Mucosa of descending colon (tissue), 3 donors: ENCODE measurements around the gene HIC1. TPM values are rescaled to one million over a fixed set of nuclear protein-coding genes. Genes with fewer than 3 reads are reported as not detected.
A peak's percentile ranks its signal among the peaks of the same experiment; 100 is the strongest.

Experiments used
- ATAC-seq: fragments of 200-7000 bp; cut with Tn5 transposase; one replicate; pipeline ENCODE4 v1.9.1; 2020; ENCODE audit warnings: mild to moderate bottlenecking, moderate library complexity
- DNase-seq, 3 donors: peaks; one replicate each; pipeline ENCODE4 v3.0.0-alpha.2; 2020
- H3K36me3 ChIP-seq: fragments of 200-600 bp; one replicate; pipeline ENCODE4 v1.8.0; 2021; ENCODE audit warnings: low read depth, mild to moderate bottlenecking
- H3K4me1 ChIP-seq: fragments of 200-600 bp; one replicate; pipeline ENCODE4 v1.8.0; 2021; ENCODE audit warnings: low read depth, mild to moderate bottlenecking
- H3K4me3 ChIP-seq: fragments of 200-600 bp; one replicate; pipeline ENCODE4 v1.8.0; 2021; ENCODE audit warnings: mild to moderate bottlenecking
- H3K9me3 ChIP-seq: fragments of 200-600 bp; one replicate; pipeline ENCODE4 v1.8.0; 2021; ENCODE audit warnings: mild to moderate bottlenecking
- CTCF ChIP-seq: fragments of 200-600 bp; IDR thresholded peaks from one replicate; pipeline ENCODE4 v1.8.0; 2022; ENCODE audit warnings: antibody characterized with exemption, mild to moderate bottlenecking
- intact Hi-C, 2 donors: fragments of 100-400 bp; cut with DNase I in 1 of 2; cut with micrococcal nuclease in 1 of 2; formaldehyde crosslinking; loops; one replicate each; pipeline versions ENCODE4 v1.11.0 to v1.11.1; 2022; cut with DNase I, micrococcal nuclease
- total RNA-seq, 3 donors: library from RNA; stranded (reverse); fragmentation: NEBNext Ultra II Directional in 2 of 3; extraction: Animal tissue kit (Norgen Biotek cat#: 25700) in 2 of 3; gene quantifications; one replicate each; pipeline versions ENCODE4 v1.2.1 to v1.2.4, GENCODE V29; 2021 to 2023
- donor health status: DM: no; HTN: no; CAD: no; lungs with moderate emphysema.
- donor health status: DM: no; HTN: no; CAD: no.
- donor health status: DM: no; HTN: yes; CAD: no.

HIC1 gene
- total RNA-seq, 3 donors from 2014 or later = 6.0 to 28.9 (median 13.5) TPM

DNA sequence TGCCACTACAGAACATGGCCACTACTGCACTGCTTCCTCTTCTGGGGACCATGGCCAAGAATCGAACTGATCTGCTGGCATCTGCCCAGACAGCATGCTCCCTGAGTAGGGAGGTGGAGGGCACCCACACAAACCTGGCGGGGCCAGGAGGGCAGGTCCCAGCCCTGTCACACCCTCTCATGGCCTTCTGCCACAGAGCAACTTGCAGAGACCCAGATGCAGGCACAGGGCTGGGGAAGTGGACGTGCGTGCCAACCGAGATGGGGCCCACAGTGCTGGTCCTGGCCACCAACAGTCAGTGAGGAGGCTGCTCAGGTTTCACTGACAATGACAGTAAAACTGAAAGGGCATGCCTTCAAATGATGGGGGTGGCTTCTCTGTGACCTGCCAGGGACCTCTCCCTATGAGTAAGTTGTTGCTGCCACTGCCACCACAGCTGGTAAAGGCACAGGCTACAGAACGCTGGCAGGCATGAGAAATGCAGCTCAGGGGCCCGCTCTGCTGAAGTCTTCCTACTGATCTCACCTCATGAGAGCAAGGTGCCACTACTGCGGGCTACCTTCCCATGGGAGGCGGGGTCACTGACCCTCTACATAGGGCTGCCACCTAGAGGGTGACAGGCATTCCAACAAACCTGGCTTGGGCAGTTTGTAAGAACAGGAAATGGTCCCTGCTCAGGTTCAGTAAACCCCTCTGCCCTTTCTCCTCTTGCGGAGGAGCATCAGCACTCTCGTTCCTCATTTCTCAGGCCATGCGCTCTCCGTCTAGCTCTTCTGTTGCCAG lies 15.5 kb downstream of the HIC1 start:
- ATAC-seq = peak; percentile 7
- DNase-seq = no peak
- intact Hi-C loops = no loop called here
- Histone ChIP-seq H3K4me1 (peaks cover 7% of the 10 kb centered on the region), H3K36me3 (no peaks in the 10 kb centered on the region), H3K9me3 (no peaks in the 10 kb centered on the region), H3K4me3 (no peak overlapping the region)
- no peak for TF ChIP-seq CTCF

DNA sequence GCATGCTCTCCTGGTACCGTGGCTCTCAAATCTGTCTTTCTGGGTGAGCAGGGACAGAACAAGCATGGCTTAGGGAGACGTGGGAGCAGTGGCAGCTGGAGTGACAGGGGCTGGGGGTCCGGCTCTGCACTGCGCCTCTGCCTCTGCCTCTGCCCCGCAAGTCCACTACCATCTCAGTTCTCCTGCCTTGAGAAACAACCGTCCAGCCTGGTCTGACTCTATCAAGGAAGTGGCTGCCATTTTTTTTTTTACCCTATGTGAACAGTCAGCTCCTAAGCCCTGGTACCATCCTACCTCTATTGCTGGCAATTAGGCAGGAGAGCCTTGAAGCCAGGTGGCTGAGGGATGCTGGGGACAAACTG lies 16.1 kb downstream of the HIC1 start:
- H3K9me3 ChIP-seq = no peaks in the 10 kb centered on the region
- DNase-seq = no peak
- H3K36me3 ChIP-seq = no peaks in the 10 kb centered on the region
- H3K4me3 ChIP-seq = no peak overlapping the region
- ATAC-seq = no peak
- no peak for TF ChIP-seq CTCF
- intact Hi-C loops = no loop called here
- peaks cover 8% of the 10 kb centered on the region for H3K4me1 ChIP-seq

GRCh38 chr17:2071455-2072281 lies 16.8 kb downstream of the HIC1 start:
- intact Hi-C loops = no loop called here
- DNase-seq = no peak
- Histone ChIP-seq H3K36me3 (no peaks in the 10 kb centered on the region), H3K9me3 (no peaks in the 10 kb centered on the region), H3K4me1 (peaks cover 8% of the 10 kb centered on the region), H3K4me3 (no peak overlapping the region)
- ATAC-seq = peak; percentile 36
- no peak for TF ChIP-seq CTCF

- ATAC-seq = no peak
- TF ChIP-seq CTCF = no peak
- Histone ChIP-seq H3K4me3 (no peak overlapping the region), H3K9me3 (no peaks in the 10 kb centered on the region), H3K4me1 (peaks cover 5% of the 10 kb centered on the region), H3K36me3 (no peaks in the 10 kb centered on the region)
- intact Hi-C loops = no loop called here
- DNase-seq = no peak
These were observed 20.0 kb downstream of the HIC1 start for GRCh38 chr17:2074919-2075318.

DNA sequence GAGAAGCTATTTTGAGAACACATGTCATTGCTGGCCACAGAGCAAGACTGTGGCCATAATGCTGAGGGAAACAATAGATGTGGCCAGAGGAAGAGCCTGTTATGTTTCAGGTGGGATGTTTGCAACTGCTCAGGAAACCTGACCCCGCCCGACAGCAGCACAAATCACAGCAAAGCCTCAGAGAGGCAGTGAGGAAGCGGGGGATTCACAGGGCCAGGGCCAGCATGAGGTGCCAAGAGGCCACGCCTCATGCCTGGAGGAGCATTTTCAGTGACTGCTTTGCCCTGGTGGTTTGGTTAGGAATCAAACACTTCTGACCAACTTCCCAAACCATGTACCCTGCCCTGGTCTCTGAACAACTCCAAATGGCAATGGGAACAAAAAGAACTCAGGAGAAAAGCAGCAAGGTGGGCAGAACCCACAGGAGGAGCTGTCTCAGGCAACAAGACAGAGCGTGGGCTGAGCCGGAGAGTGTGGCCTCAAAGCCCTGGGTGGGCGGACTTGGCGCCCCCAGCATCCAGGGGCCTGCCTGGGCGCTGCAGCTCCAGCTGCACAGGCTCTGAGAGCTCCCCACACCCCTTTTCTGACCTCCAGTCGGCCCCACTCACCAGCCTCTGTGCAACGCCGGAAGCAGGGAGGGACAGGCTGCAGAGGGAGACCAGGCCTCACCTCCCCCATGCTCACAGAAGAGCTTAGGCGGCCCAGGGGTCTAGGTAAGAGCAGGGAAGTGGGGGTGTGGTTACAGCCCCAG lies 20.6 kb downstream of the HIC1 start:
- H3K4me1 ChIP-seq = peaks cover 5% of the 10 kb centered on the region
- DNase-seq (peak in 1 of 3 donors; percentile 40), ATAC-seq (peak; percentile 29)
- intact Hi-C loops = no loop called here
- H3K36me3 ChIP-seq = no peaks in the 10 kb centered on the region
- no peak for TF ChIP-seq CTCF
- no peaks in the 10 kb centered on the region for H3K9me3 ChIP-seq
- no peak overlapping the region for H3K4me3 ChIP-seq
